ENCODE results near the gene S100A3.
"Not testable (repeated sequence)": the region's sequence is repeated elsewhere in the genome, so short reads cannot be mapped to it uniquely, and the experiment has no call there.

Gene S100A3

GRCh38 chr1:153548722-153549688 is at the start of gene S100A3:
S100A3 (minus strand) TSS chr1:153549258; CDS start chr1:153548485, 773 bp downstream.
- DNase-seq (ENCODE audit: low read depth in 2 of 3, low spot score in 1 of 3): no peak

GRCh38 chr1:153598309-153599172 is 49.5 kb upstream of the S100A3 start:
- no peak for DNase-seq (ENCODE audit: low read depth in 2 of 3, low spot score in 1 of 3)

GRCh38 chr1:153597206-153597605 is 48.1 kb upstream of the S100A3 start:
- DNase-seq (ENCODE audit: low read depth in 2 of 3, low spot score in 1 of 3): no peak

- DNase-seq (ENCODE audit: low read depth in 2 of 3, low spot score in 1 of 3): no peak
Observed at GRCh38 chr1:153592748-153593147, 43.7 kb upstream of the S100A3 start.

- DNase-seq (ENCODE audit: low read depth in 2 of 3, low spot score in 1 of 3): no peak
Observed at GRCh38 chr1:153588482-153588881, 39.4 kb upstream of the S100A3 start.

- not testable (repeated sequence) for DNase-seq (ENCODE audit: low read depth in 2 of 3, low spot score in 1 of 3)
Observed at GRCh38 chr1:153588033-153588432, 39.0 kb upstream of the S100A3 start.

GRCh38 chr1:153587314-153587713 is 38.3 kb upstream of the S100A3 start:
- no peak for DNase-seq (ENCODE audit: low read depth in 2 of 3, low spot score in 1 of 3)

- DNase-seq (ENCODE audit: low read depth in 2 of 3, low spot score in 1 of 3): no peak
Observed at GRCh38 chr1:153586347-153586746, 37.3 kb upstream of the S100A3 start.

GRCh38 chr1:153585006-153585405 is 35.9 kb upstream of the S100A3 start:
- DNase-seq (ENCODE audit: low read depth in 2 of 3, low spot score in 1 of 3): no peak

- no peak for DNase-seq (ENCODE audit: low read depth in 2 of 3, low spot score in 1 of 3)
Observed at GRCh38 chr1:153583976-153584375, 34.9 kb upstream of the S100A3 start.

GRCh38 chr1:153583514-153583913 is 34.5 kb upstream of the S100A3 start:
- not testable (repeated sequence) for DNase-seq (ENCODE audit: low read depth in 2 of 3, low spot score in 1 of 3)

GRCh38 chr1:153582836-153583235 is 33.8 kb upstream of the S100A3 start:
- not testable (repeated sequence) for DNase-seq (ENCODE audit: low read depth in 2 of 3, low spot score in 1 of 3)

- DNase-seq (ENCODE audit: low read depth in 2 of 3, low spot score in 1 of 3): no peak
Observed at GRCh38 chr1:153578936-153579335, 29.9 kb upstream of the S100A3 start.

- no peak for DNase-seq (ENCODE audit: low read depth in 2 of 3, low spot score in 1 of 3)
Observed at GRCh38 chr1:153578490-153578889, 29.4 kb upstream of the S100A3 start.

GRCh38 chr1:153577624-153578051 is 28.6 kb upstream of the S100A3 start:
- no peak for DNase-seq (ENCODE audit: low read depth in 2 of 3, low spot score in 1 of 3)

- no peak for DNase-seq (ENCODE audit: low read depth in 2 of 3, low spot score in 1 of 3)
Observed at GRCh38 chr1:153577138-153577537, 28.1 kb upstream of the S100A3 start.

- DNase-seq (ENCODE audit: low read depth in 2 of 3, low spot score in 1 of 3): not testable (repeated sequence)
Observed at GRCh38 chr1:153575497-153575896, 26.4 kb upstream of the S100A3 start.

- DNase-seq (ENCODE audit: low read depth in 2 of 3, low spot score in 1 of 3): not testable (repeated sequence)
Observed at GRCh38 chr1:153575081-153575491, 26.0 kb upstream of the S100A3 start.

GRCh38 chr1:153573351-153573750 is 24.3 kb upstream of the S100A3 start:
- no peak for DNase-seq (ENCODE audit: low read depth in 2 of 3, low spot score in 1 of 3)

- DNase-seq (ENCODE audit: low read depth in 2 of 3, low spot score in 1 of 3): peak; percentile 50 to 64 (median 52)
Observed at GRCh38 chr1:153572569-153573015, 23.5 kb upstream of the S100A3 start.

GRCh38 chr1:153571706-153572105 is 22.6 kb upstream of the S100A3 start:
- DNase-seq (ENCODE audit: low read depth in 2 of 3, low spot score in 1 of 3): no peak

GRCh38 chr1:153570874-153571273 is 21.8 kb upstream of the S100A3 start:
- no peak for DNase-seq (ENCODE audit: low read depth in 2 of 3, low spot score in 1 of 3)

Data from stimulated activated CD4-positive, alpha-beta T cell treated with anti-CD3 and anti-CD28 coated beads, Interleukin-12 subunit alpha, Interleukin-12 subunit beta, amount 100 ng/mL, for 48 hours (primary cell).